B cell (primary cell): ENCODE results near the gene RAI2. TPM values are rescaled to one million over a fixed set of nuclear protein-coding genes. Genes with fewer than 3 reads are reported as not detected.

Experiments used
- ATAC-seq: fragments of 200-7000 bp; cut with Tn5 transposase; one replicate; pipeline ENCODE4 v1.10.0; 2021; ENCODE audit warnings: low read depth, mild to moderate bottlenecking, moderate number of reproducible peaks, moderate library complexity
- CTCF ChIA-PET: fragments of 350-600 bp; sonication (Branson Sonifier 250); formaldehyde crosslinking; loops from one replicate; lab custom pipeline; 2021; ENCODE audit warnings: antibody characterized with exemption, inconsistent platforms; lab: Charles Lee
- POLR2A ChIA-PET: fragments of 350-600 bp; sonication (Branson Sonifier 250); formaldehyde crosslinking; loops from one replicate; lab custom pipeline; 2021; ENCODE audit warnings: antibody characterized with exemption; lab: Charles Lee
- DNase-seq: peaks from one replicate; pipeline ENCODE4 v3.0.0; 2013
- H2AFZ ChIP-seq: 2 replicates; pipeline ENCODE4 v1.6.1; 2012; ENCODE audit warnings: mild to moderate bottlenecking, low read depth, low read length; ENCODE audit not compliant: insufficient read depth, poor library complexity, severe bottlenecking
- H3K27ac ChIP-seq, 2 donors: 1 replicate in 1 of 2; 2 replicates in 1 of 2; pipeline ENCODE4 v1.5.1; 2012 to 2013; ENCODE audit warnings: low read length in 2 of 2, mild to moderate bottlenecking in 2 of 2, moderate library complexity in 1 of 2
- H3K27me3 ChIP-seq, 4 experiments: fragments of 200-600 bp in 1 of 4; sonication (generic) in 1 of 4; replicated peaks in 1 of 4; 1 replicate in 2 of 4; 2 replicates in 2 of 4; pipeline versions ENCODE4 v1.6.1 to v1.7.0; 2013 to 2016; ENCODE audit warnings: low read length in 3 of 4, mild to moderate bottlenecking in 2 of 4, mixed read lengths in 1 of 4, moderate library complexity in 1 of 4; ENCODE audit not compliant: insufficient read depth in 4 of 4, control insufficient read depth in 3 of 4; ENCODE audit errors: control extremely low read depth in 1 of 4
- H3K36me3 ChIP-seq, 2 experiments: replicated peaks in 1 of 2; 1 replicate in 1 of 2; 2 replicates in 1 of 2; pipeline versions ENCODE4 v1.6.1 to v1.7.1; 2013; ENCODE audit warnings: low read length in 1 of 2; ENCODE audit not compliant: insufficient read depth in 2 of 2, control insufficient read depth in 1 of 2; ENCODE audit errors: control extremely low read depth in 1 of 2, extremely low read depth in 1 of 2
- H3K4me1 ChIP-seq, 2 donors: fragments of 200-600 bp in 1 of 2; sonication (generic) in 1 of 2; 1 replicate in 1 of 2; 2 replicates in 1 of 2; pipeline versions ENCODE4 v1.5.1 to v1.6.1; 2013 to 2017; ENCODE audit warnings: low read length in 2 of 2; ENCODE audit not compliant: control insufficient read depth in 2 of 2, insufficient read depth in 2 of 2
- H3K4me2 ChIP-seq: replicated peaks from 2 replicates; pipeline ENCODE3; 2012; ENCODE audit warnings: mild to moderate bottlenecking, low read depth, low read length; ENCODE audit not compliant: poor library complexity, severe bottlenecking
- H3K4me3 ChIP-seq, 5 experiments: fragments of 200-600 bp in 1 of 5; sonication (generic) in 1 of 5; 1 replicate in 3 of 5; 2 replicates in 2 of 5; pipeline versions ENCODE4 v1.5.1 to v1.7.0; 2011 to 2016; ENCODE audit warnings: low read length in 4 of 5, mild to moderate bottlenecking in 4 of 5, low read depth in 2 of 5, control low read depth in 1 of 5, moderate library complexity in 1 of 5; ENCODE audit not compliant: insufficient read depth in 1 of 5; ENCODE audit errors: control extremely low read depth in 1 of 5, extremely low read depth in 1 of 5
- H3K79me2 ChIP-seq: fragments of 200-600 bp; sonication (generic); one replicate; pipeline ENCODE4 v1.6.0; 2016; ENCODE audit warnings: low read length; ENCODE audit not compliant: control insufficient read depth, insufficient read depth
- H3K9ac ChIP-seq: fragments of 200-600 bp; sonication (generic); 2 replicates; pipeline ENCODE4 v1.6.1; 2017; ENCODE audit warnings: mild to moderate bottlenecking, low read length, moderate library complexity
- H3K9me3 ChIP-seq, 3 donors: one replicate each; pipeline versions ENCODE4 v1.6.1 to v1.7.1; 2013; ENCODE audit warnings: low read length in 2 of 3; ENCODE audit not compliant: control insufficient read depth in 2 of 3, insufficient read depth in 1 of 3; ENCODE audit errors: control extremely low read depth in 1 of 3
- H4K20me1 ChIP-seq: 2 replicates; pipeline ENCODE4 v1.6.0; 2012; ENCODE audit warnings: mild to moderate bottlenecking, low read length; ENCODE audit not compliant: insufficient read depth, control insufficient read depth, poor library complexity, severe bottlenecking
- H3K27ac Mint-ChIP-seq: one replicate; pipeline ENCODE4 v1.8.0; 2021; ENCODE audit warnings: mixed read lengths
- H3K27me3 Mint-ChIP-seq: one replicate; pipeline ENCODE4 v1.8.0; 2021; ENCODE audit warnings: mixed read lengths
- H3K4me1 Mint-ChIP-seq: one replicate; pipeline ENCODE4 v1.8.0; 2021; ENCODE audit warnings: mixed read lengths
- H3K4me3 Mint-ChIP-seq: one replicate; pipeline ENCODE4 v1.8.0; 2021; ENCODE audit warnings: mixed read lengths
- H3K9me3 Mint-ChIP-seq: one replicate; pipeline ENCODE4 v1.8.0; 2022; ENCODE audit warnings: mixed read lengths; ENCODE audit not compliant: insufficient read depth
- EZH2 ChIP-seq: IDR thresholded peaks from 2 replicates; pipeline ENCODE4 v1.6.1; 2012; ENCODE audit warnings: borderline replicate concordance, low read depth, mild to moderate bottlenecking, moderate library complexity, low read length; ENCODE audit not compliant: insufficient read depth, poor library complexity, severe bottlenecking
- WGBS: methylation state at CpG from one replicate; pipeline ENCODE4 v1.1.5; 2013; ENCODE audit warnings: missing lambda C conversion rate; ENCODE audit not compliant: insufficient coverage; 5-methylcytosine and 5-hydroxymethylcytosine counted together
- intact Hi-C: fragments of 100-400 bp; cut with micrococcal nuclease; formaldehyde crosslinking; loops from one replicate; pipeline ENCODE4 v1.10.0; 2022
- polyA plus RNA-seq: library from polyadenylated mRNA; depleted of rRNA; stranded (reverse); fragments of >200 nt; gene quantifications from 2 replicates; pipeline ENCODE4 v1.2.3, GENCODE V29; 2012
- total RNA-seq, 2 donors: library from RNA; stranded (reverse); fragments of 120-200 nt in 1 of 2; gene quantifications; 1 replicate in 1 of 2; 2 replicates in 1 of 2; pipeline versions ENCODE4 v1.2.3 to v1.2.4, GENCODE V29; 2013 to 2022
- TF ChIP-seq, protein P1 (sequence below): fragments of 200-600 bp; IDR thresholded peaks from one replicate; pipeline ENCODE4 v1.8.0; 2022; ENCODE audit warnings: antibody characterized with exemption, mild to moderate bottlenecking

RAI2 gene
- total and polyA plus RNA-seq, 2 donors (not counting 1 experiment from before 2014, with no cell fraction given): not detected

DNA sequence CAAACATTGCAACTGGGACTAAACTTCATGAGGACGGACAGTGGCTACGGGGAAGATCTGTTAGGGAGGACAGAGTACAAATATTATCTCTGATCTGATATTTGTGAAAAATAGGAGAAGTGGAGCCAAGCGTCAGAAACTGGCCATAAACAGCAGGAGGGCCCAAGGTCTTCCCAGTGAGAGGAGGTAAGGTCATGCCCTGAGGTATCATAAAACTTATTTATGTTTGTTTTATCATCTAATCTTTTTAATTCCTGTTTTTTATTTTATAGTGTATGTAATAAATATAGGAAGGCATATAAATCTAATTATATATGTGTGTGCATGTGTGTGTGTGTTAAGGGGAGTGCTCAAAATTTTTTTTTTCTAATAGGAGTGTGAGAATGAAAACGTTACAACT lies 51.8 kb downstream of the RAI2 start:
- CTCF ChIA-PET: no interaction called here
- H3K27me3 ChIP-seq: no peaks in the 10 kb centered on the region
- H3K4me2 ChIP-seq: no peak overlapping the region
- H3K9me3 ChIP-seq: no peaks in the 10 kb centered on the region
- H4K20me1 ChIP-seq: no peaks in the 10 kb centered on the region
- H3K27ac Mint-ChIP-seq: no peak overlapping the region
- no peaks in the 10 kb centered on the region for H3K4me1 Mint-ChIP-seq
- DNase-seq (no peak), ATAC-seq (no peak)
- H3K27me3 Mint-ChIP-seq: peaks cover 3% of the 10 kb centered on the region
- no peaks in the 10 kb centered on the region for H3K9me3 Mint-ChIP-seq
- intact Hi-C loops: no loop called here
- no peak overlapping the region for H3K9ac ChIP-seq
- no CpG with 5 or more reads among the region's 4 CpGs for WGBS
- no peak overlapping the region for H3K27ac ChIP-seq
- H3K79me2 ChIP-seq: no peaks in the 10 kb centered on the region
- no peak for TF ChIP-seq EZH2
- TF ChIP-seq, protein P1, sequence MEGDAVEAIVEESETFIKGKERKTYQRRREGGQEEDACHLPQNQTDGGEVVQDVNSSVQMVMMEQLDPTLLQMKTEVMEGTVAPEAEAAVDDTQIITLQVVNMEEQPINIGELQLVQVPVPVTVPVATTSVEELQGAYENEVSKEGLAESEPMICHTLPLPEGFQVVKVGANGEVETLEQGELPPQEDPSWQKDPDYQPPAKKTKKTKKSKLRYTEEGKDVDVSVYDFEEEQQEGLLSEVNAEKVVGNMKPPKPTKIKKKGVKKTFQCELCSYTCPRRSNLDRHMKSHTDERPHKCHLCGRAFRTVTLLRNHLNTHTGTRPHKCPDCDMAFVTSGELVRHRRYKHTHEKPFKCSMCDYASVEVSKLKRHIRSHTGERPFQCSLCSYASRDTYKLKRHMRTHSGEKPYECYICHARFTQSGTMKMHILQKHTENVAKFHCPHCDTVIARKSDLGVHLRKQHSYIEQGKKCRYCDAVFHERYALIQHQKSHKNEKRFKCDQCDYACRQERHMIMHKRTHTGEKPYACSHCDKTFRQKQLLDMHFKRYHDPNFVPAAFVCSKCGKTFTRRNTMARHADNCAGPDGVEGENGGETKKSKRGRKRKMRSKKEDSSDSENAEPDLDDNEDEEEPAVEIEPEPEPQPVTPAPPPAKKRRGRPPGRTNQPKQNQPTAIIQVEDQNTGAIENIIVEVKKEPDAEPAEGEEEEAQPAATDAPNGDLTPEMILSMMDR: no peak
- no peaks in the 10 kb centered on the region for H3K4me1 ChIP-seq
- no peak overlapping the region for H3K4me3 ChIP-seq
- H2AFZ ChIP-seq: no peak overlapping the region
- POLR2A ChIA-PET: no interaction called here
- H3K4me3 Mint-ChIP-seq: no peak overlapping the region
- no peaks in the 10 kb centered on the region for H3K36me3 ChIP-seq

DNA sequence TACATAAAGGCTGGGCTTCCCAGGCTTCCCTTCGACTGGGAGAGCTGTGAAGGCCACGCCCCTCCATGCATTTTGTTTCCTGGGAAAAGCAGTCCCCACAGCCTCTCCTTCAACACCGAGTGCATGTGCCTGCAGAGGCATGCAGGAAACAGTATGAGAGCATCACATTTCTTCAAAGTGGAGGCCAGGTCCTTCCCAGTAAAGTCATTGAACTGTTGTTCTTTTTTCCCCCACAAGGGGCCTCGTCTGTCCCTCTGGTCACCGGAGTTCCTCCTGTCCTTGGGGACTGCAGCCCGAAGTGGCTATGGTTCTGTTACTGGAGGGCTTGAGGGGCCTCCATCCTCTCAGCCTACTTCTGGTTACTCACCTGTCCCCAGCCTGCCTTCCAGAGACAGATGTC lies 56.0 kb downstream of the RAI2 start:
- Histone ChIP-seq H3K27ac (no peak overlapping the region), H3K79me2 (no peaks in the 10 kb centered on the region), H3K4me3 (no peak overlapping the region), H3K4me1 (no peaks in the 10 kb centered on the region), H3K36me3 (no peaks in the 10 kb centered on the region), H3K4me2 (no peak overlapping the region), H3K9ac (no peak overlapping the region), H2AFZ (no peak overlapping the region), H4K20me1 (no peaks in the 10 kb centered on the region), H3K27me3 (no peaks in the 10 kb centered on the region), H3K9me3 (no peaks in the 10 kb centered on the region)
- ChIA-PET POLR2A (no interaction called here), CTCF (no interaction called here)
- DNase-seq (no peak), ATAC-seq (no peak)
- TF ChIP-seq, protein P1: no peak
- peaks cover 3% of the 10 kb centered on the region for H3K27me3 Mint-ChIP-seq
- no peaks in the 10 kb centered on the region for H3K4me1 Mint-ChIP-seq
- intact Hi-C loops: no loop called here
- H3K9me3 Mint-ChIP-seq: no peaks in the 10 kb centered on the region
- H3K4me3 Mint-ChIP-seq: no peak overlapping the region
- H3K27ac Mint-ChIP-seq: no peak overlapping the region
- 90% methylated on average over 2 of the region's 6 CpGs for WGBS
